Omental fat pad (tissue), 4 donors: Measurements from ENCODE around the gene SGSM2. TPM values are rescaled to one million over a fixed set of nuclear protein-coding genes. Genes with fewer than 3 reads are reported as not detected.

Experiments used
- ATAC-seq: fragments of 150-250 bp; one replicate; pipeline ENCODE4 v1.9.1; 2016; ENCODE audit warnings: mild to moderate bottlenecking, moderate library complexity; ENCODE audit not compliant: low FRiP score
- DNase-seq: peaks from one replicate; pipeline ENCODE4 v3.0.0-alpha.2; 2019; ENCODE audit warnings: low spot score
- total RNA-seq, 4 donors: library from RNA; depleted of rRNA; stranded (reverse); fragments of >200 nt; gene quantifications; one replicate each; pipeline ENCODE4 v1.1.0, GENCODE V29; 2016
- TF ChIP-seq, protein P1 (sequence below), 3 donors: fragments of 450-650 bp; IDR thresholded peaks; one replicate each; pipeline ENCODE4 v1.5.1; 2016 to 2017; ENCODE audit warnings: antibody characterized with exemption in 3 of 3, mild to moderate bottlenecking in 3 of 3, moderate library complexity in 2 of 3

SGSM2 gene
- total RNA-seq, 4 donors from 2014 or later = 30.8 to 50.7 (median 39.8) TPM

DNA sequence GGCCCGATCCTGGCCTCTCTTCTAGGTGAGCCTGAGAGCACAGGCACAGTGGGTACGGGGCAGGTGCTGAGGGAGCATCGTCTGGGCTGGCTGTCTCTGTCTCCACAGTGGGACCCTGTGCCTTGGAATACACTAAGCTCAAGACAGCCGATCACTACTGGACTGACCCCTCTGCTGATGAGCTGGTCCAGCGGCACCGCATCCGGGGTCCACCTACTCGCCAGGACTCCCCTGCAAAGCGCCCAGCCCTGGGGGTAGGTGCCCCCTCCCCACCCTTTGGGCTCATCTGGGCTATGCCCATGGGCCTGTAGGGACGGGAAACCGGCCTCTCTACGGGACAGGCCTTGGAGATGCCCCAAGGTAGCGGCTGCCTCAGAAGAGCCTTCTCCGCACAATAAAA, 25.6 kb downstream of the SGSM2 start:
- TF ChIP-seq, protein P1, sequence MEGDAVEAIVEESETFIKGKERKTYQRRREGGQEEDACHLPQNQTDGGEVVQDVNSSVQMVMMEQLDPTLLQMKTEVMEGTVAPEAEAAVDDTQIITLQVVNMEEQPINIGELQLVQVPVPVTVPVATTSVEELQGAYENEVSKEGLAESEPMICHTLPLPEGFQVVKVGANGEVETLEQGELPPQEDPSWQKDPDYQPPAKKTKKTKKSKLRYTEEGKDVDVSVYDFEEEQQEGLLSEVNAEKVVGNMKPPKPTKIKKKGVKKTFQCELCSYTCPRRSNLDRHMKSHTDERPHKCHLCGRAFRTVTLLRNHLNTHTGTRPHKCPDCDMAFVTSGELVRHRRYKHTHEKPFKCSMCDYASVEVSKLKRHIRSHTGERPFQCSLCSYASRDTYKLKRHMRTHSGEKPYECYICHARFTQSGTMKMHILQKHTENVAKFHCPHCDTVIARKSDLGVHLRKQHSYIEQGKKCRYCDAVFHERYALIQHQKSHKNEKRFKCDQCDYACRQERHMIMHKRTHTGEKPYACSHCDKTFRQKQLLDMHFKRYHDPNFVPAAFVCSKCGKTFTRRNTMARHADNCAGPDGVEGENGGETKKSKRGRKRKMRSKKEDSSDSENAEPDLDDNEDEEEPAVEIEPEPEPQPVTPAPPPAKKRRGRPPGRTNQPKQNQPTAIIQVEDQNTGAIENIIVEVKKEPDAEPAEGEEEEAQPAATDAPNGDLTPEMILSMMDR (IDR thresholded peaks at IDR 0.05) = no peak
- no peak for DNase-seq
- no peak for ATAC-seq

DNA sequence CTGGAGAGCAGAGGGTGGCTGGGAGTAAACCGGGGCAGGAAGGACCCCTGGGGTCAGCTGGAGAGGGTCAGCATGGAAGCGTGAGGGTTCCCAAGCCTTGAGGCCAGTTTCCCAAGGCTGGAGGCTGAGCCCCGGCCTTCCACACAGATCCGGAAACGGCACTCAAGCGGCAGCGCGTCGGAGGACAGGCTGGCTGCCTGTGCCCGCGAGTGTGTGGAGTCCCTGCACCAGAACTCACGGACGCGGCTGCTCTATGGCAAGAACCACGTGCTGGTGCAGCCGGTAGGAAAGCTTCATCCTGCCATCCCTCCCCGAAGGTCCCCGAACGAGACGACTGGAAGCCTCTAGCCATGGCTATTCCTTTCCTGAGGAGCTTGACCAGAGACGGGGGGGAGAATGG, 26.0 kb downstream of the SGSM2 start:
- DNase-seq (no peak), ATAC-seq (no peak)
- TF ChIP-seq, protein P1 (IDR thresholded peaks at IDR 0.05) = no peak

DNA sequence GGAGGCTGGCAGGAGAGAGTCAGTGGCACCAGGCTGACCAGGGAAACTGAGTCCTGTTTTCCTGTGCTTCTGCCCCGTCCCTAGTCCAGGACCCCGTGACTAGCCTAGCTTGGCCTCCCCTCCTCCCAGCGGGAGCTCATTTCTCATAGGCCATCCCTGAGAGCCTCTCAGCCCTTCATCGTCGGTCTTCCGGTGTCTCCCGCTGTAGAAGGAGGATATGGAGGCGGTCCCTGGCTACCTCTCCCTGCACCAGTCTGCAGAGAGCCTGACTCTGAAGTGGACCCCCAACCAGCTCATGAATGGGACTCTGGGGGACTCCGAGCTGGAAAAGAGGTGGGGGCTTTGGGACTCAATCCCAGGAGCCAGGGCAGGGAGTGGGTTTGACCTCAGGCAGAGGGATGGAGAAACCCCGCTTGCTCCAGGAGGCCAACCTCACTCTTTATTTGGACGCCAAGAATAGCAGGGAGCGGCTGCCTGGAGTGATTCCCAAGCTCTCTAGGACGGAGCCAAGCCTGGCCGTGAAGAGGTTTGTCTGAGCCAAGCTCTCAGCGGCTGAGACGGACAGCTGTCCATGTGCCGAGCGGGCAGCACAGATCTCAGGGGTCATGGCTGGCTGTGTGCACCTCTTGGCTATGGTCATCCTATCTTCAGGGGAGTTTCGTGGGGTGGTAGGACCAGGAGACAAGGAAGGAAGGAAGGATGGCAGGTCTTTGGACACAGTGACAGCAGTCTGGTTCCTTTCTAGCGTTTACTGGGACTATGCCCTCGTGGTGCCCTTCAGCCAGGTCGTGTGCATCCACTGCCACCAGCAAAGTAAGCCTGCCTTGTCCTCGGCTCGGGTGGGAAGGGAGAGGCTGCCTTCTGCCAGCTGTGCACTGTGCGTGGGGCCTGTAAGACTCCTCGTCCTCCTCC, 26.8 kb downstream of the SGSM2 start:
- DNase-seq = no peak
- ATAC-seq = no peak
- TF ChIP-seq, protein P1 (IDR thresholded peaks at IDR 0.05) = no peak

DNA sequence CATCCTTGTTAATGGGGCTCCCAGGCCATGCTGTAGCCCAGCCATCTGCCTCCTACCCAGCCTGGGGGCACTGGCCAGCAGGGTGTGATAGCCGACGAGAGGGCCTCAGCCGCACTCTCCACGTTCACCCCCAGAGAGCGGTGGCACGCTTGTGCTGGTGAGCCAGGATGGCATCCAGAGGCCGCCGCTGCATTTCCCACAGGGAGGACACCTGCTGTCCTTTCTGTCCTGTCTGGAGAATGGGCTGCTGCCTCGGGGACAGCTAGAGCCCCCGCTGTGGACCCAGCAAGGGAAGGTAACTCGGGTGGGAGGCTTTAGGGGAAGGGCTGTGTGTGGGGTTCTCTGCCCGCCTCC, 27.4 kb downstream of the SGSM2 start:
- TF ChIP-seq, protein P1 (IDR thresholded peaks at IDR 0.05) = no peak
- no peak for DNase-seq
- ATAC-seq = no peak

DNA sequence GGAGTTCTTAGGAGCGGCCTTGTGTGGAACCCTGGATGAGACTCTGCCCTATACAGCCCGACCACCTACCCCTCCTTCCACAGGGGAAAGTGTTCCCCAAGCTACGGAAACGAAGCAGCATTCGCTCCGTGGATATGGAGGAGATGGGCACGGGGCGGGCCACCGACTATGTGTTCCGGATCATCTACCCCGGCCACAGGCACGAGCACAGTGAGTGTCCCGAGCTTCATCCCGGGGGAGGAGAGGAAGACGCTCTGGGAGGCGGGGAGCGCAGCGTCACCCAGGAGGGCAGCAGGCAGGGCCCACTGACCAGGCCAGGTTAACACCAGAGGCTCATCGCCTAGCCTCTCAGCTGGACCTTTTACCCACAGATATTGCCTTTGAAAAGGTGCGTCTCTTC, 27.8 kb downstream of the SGSM2 start:
- DNase-seq (no peak), ATAC-seq (no peak)
- TF ChIP-seq, protein P1 (IDR thresholded peaks at IDR 0.05) = no peak

DNA sequence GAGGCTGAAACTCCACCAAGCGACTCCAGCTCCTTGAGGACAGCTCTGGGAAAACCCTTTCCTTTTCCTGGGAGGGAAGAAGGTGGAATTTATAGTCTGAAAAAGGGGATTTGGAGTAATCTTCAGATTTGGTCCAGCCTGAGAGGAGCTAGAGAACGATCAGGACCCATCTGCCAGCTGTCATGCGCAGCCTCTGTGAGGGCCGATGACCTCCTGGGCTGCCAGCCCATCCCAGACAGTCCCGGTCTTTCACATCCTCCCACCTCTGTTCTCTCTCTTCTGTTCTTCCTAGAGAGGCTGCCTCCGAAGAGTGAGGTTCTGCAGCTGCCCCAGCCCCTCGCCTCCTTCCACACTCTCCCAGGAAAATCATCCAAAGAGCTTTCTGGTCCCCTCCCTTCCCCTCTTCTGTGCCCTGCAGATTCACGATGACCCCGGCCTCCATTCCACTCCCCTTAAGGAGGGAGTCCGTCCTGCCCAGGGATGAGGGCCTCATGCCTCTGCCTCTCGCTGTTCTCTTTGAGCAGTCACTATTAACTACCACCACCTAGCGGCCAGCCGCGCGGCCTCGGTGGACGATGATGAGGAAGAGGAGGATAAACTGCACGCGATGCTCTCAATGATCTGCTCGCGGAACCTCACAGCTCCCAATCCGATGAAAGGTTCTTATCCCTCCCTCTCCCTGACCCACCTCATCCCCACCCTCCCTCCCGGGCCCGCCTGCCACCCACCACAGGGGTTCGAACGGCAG, 29.6 kb downstream of the SGSM2 start:
- TF ChIP-seq, protein P1 (IDR thresholded peaks at IDR 0.05) = no peak
- DNase-seq (no peak), ATAC-seq (no peak)
